H7 (cell line): ENCODE data around the gene COPE. TPM values are rescaled to one million over a fixed set of nuclear protein-coding genes. Genes with fewer than 3 reads are reported as not detected.

ENCODE experiments used
- DNase-seq: peaks from one replicate; pipeline ENCODE4 v3.0.0; 2012
- H3K27me3 ChIP-seq: 2 replicates; pipeline ENCODE4 v1.6.0; 2011; ENCODE audit warnings: mild to moderate bottlenecking, low read length; ENCODE audit not compliant: control insufficient read depth, insufficient read depth
- H3K36me3 ChIP-seq: replicated peaks from 2 replicates; pipeline ENCODE4 v1.5.1; 2011; ENCODE audit warnings: low read length; ENCODE audit not compliant: control insufficient read depth, insufficient read depth
- H3K4me3 ChIP-seq: 2 replicates; pipeline ENCODE4 v1.5.1; 2011; ENCODE audit warnings: low read depth, mild to moderate bottlenecking, control low read depth, low read length, moderate library complexity; ENCODE audit not compliant: insufficient read depth
- total RNA-seq: library from RNA; depleted of rRNA; stranded (reverse); fragments of >200 nt; shearing (Covaris generic); gene quantifications from 2 replicates; pipeline ENCODE4 v1.2.3, GENCODE V29; 2014

Gene COPE
- total RNA-seq, 1 experiment from 2014 or later = 306 TPM

- H3K36me3 ChIP-seq = peaks cover 1% of the 10 kb centered on the region; the same call in 1 of the 2 replicates
- no peak overlapping the region for H3K4me3 ChIP-seq
- DNase-seq = no peak
- H3K27me3 ChIP-seq = no peaks in the 10 kb centered on the region
These were observed 40.2 kb downstream of the COPE start for GRCh38 chr19:18878858-18879578.

- DNase-seq = no peak
- Histone ChIP-seq H3K27me3 (no peaks in the 10 kb centered on the region), H3K4me3 (no peak overlapping the region), H3K36me3 (peaks cover 1% of the 10 kb centered on the region; the same call in 1 of the 2 replicates)
These were observed 41.0 kb downstream of the COPE start for GRCh38 chr19:18878058-18878797.

DNA sequence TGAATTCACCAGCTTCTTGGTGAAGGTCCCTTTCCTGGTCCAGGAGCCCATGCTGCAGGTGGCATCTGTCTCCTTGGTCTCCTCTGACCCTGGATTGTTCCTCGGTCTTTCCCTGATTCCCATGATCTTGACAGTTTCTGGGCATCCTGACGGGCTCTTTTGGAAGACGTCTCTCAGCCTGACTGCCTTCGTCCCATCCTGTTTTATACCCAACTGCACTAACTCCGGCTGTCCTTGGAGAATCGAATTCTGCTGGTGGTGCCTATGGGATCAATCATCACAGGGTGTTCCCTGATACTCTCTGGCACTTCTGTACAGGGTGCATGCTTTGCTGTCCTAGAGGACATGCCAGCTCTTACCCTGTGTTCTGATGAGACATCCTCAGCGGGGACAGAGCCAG is 42.3 kb downstream of the COPE start:
- DNase-seq = no peak
- Histone ChIP-seq H3K4me3 (no peak overlapping the region), H3K27me3 (no peaks in the 10 kb centered on the region), H3K36me3 (peaks cover 1% of the 10 kb centered on the region; the same call in 1 of the 2 replicates)

- no peaks in the 10 kb centered on the region for H3K27me3 ChIP-seq
- no peak overlapping the region for H3K4me3 ChIP-seq
- DNase-seq = no peak
- peaks cover 1% of the 10 kb centered on the region; the same call in 1 of the 2 replicates for H3K36me3 ChIP-seq
These were observed 43.5 kb downstream of the COPE start for GRCh38 chr19:18875726-18876125.

- no peak overlapping the region for H3K4me3 ChIP-seq
- peaks cover 4% of the 10 kb centered on the region for H3K36me3 ChIP-seq
- no peak for DNase-seq
- H3K27me3 ChIP-seq = no peaks in the 10 kb centered on the region
These were observed 47.6 kb downstream of the COPE start for GRCh38 chr19:18871543-18871942.

DNA sequence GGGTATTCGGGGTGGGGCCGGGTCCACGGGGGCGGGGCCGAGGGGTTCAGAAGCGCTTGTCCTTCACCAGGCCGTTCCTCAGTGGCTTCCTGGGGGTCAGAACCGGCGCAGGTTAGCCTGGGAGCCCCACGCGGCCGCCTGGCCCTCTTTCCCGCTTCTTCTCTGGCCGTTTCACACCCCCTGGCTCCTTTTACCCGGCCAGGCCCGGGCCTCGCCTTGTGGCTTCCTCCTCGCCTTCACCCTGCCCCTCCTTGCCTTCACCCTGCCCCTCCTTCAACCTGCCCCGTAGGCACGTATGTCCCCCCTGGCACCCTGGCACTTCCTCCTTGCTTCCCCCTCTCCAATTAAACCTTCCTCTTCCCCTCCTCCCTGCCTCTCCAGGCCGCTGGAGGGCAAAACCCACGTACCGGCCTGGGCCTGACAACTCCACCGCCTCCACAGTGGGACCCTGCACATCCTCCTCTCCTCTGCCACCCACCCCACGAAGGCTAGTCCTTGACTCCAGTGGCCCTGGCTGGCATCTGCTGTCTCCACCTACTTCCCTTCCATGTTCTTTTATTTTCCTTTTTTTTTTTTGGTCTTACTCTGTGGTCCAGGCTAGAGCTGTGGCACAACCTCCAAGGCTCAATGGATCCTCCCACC is 48.5 kb downstream of the COPE start:
- Histone ChIP-seq H3K4me3 (peak overlapping the region; percentile 16; the same call in 1 of the 2 replicates), H3K36me3 (peaks cover 4% of the 10 kb centered on the region), H3K27me3 (no peaks in the 10 kb centered on the region)
- DNase-seq = no peak

DNA sequence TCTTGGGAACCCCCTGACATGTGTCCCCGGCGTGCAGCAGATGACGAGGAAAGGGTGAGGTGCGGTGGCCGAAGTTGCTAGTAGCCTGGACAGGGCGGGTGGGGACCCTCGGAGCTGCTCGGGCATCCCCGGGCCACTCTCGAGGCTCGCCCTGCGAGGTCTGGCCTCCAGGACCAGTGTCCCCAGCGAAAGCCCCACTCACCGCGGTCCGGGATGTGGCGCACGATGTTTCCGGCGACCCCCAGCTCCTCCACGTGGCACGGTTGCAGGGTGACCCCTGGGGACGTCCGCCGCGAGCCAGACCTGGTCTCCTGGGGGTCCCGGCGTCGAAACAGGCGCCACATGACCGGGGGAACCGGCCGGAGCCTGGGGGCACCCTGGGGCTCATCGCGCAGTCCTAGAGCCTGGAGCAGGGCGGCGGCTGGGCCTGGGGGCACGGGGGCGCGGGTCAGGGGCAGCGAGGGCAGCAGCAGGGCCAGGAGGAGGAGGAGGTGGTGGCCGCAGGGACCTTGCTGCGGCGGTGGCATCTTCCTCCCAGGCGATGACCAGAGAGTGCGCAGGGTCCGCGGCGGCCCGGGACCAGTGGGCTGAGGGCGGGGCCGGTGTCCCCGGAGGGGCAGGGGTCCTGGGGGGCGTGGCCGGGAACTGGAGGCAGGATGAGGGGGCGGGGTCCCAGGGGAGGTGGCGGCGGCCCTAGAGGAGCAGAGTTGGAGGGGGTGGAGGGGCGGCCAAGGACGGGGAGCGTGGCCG is 49.2 kb downstream of the COPE start:
- no peaks in the 10 kb centered on the region for H3K27me3 ChIP-seq
- no peak overlapping the region; the same call in 1 of the 2 replicates for H3K4me3 ChIP-seq
- H3K36me3 ChIP-seq = peaks cover 5% of the 10 kb centered on the region
- peak; percentile 99 for DNase-seq

DNA sequence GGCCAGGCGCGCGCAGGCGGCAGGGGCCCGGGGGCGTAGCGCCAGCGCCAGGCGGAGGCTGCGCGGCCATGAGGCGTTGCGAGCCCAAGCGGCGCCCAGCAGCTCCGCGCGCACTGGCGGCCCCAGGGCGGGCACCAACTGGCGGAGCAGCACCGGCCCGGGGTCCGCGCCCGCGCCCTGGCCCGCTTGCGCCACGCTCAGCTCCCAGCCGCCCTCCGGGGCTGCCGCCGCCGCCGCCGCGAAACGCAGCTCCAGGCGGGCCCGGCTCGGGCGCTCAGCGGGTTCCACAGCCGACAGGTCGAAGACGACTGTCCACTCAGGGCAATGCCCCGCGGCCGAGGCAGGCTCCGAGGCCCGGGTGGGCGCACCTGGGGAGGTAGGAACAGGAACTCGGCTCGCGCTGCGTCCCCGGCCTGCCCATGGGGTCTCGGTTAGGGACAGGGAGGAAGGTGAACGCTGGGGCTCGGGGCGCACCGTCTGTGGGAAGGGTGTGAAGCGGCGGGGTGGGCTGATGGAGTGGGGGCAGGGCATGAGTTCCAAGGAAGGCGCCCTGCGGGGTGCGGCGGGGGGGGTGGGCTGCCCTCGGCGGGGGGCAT is 50.1 kb downstream of the COPE start:
- DNase-seq = peak; percentile 80
- no peaks in the 10 kb centered on the region for H3K27me3 ChIP-seq
- peaks cover 5% of the 10 kb centered on the region for H3K36me3 ChIP-seq
- H3K4me3 ChIP-seq = no peak overlapping the region

- H3K36me3 ChIP-seq = peaks cover 9% of the 10 kb centered on the region
- no peak overlapping the region for H3K4me3 ChIP-seq
- peak; percentile 74 for DNase-seq
- H3K27me3 ChIP-seq = no peaks in the 10 kb centered on the region
These were observed 50.7 kb downstream of the COPE start for GRCh38 chr19:18868380-18869022.

GRCh38 chr19:18867751-18868150 is 51.4 kb downstream of the COPE start:
- Histone ChIP-seq H3K27me3 (no peaks in the 10 kb centered on the region), H3K36me3 (peaks cover 13% of the 10 kb centered on the region), H3K4me3 (no peak overlapping the region)
- DNase-seq = no peak

- Histone ChIP-seq H3K36me3 (peaks cover 17% of the 10 kb centered on the region), H3K4me3 (no peak overlapping the region), H3K27me3 (no peaks in the 10 kb centered on the region)
- DNase-seq = no peak
These were observed 52.0 kb downstream of the COPE start for GRCh38 chr19:18867199-18867598.

DNA sequence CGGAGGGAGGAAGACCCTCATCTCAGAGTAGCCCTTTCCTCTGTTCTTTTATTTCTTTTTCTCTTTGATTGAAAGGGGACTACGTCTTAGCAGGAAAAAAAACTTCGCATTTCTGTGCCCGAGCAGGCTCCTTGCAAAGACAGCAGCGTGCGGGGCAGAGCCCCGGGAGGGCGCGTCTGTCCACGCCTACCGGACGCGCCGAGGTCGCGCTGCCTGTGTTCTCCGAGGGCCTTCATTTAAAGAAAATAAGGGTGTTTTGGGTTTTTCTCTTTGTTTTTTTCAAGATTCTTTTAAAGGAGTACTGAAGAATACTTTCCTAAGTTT is 52.4 kb downstream of the COPE start:
- no peak overlapping the region for H3K4me3 ChIP-seq
- H3K36me3 ChIP-seq = peaks cover 22% of the 10 kb centered on the region
- no peak for DNase-seq
- no peaks in the 10 kb centered on the region for H3K27me3 ChIP-seq

DNA sequence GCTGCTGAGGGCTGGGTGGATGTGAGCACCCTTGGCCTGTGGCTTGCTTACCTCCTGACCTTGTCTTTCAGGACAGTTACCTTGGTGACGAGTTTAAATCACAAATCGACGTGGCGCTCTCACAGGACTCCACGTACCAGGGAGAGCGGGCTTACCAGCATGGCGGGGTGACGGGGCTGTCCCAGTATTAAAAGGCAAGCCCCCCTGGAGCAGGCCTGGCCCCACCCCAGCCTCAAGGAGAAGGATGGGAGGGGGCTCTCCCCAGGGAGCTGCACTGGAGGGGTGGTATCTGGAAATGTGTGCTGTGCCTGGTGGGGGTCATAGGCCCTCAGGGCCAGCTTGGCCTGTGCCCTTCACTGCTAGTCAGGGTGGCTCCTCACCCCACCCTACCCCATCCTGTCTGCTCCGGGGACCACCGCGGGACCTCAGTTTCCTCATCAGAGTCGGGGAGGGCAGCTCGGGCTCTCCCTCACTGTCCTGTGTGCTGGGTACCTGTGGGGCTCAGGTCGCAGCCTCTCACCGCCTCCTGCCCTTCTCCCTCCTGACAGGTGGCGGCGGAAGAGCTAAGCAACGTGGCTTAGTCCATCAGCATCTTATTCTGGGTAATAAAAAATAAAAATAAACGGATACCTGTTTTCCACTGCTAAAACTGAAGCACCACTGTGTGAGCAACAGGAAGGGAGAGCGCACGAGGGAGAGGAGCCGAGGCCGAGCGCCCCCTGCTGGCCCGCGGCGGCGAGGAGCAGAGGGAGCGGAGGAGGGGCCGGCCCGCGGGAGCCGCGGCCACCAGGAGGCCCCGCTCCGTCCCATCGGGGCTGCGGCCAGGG is 53.0 kb downstream of the COPE start:
- Histone ChIP-seq H3K4me3 (no peak overlapping the region), H3K27me3 (no peaks in the 10 kb centered on the region), H3K36me3 (peaks cover 26% of the 10 kb centered on the region)
- peak; percentile 99 for DNase-seq
